Measurements from ENCODE around the gene FRMD1.

GRCh38 chr6:168035098-168035660, 43.8 kb downstream of the FRMD1 start:
- TF ChIP-seq POLR2A (IDR thresholded peaks at IDR 0.05; ENCODE audit: low read length): no peak
- no peak for TF ChIP-seq GATA1 (IDR thresholded peaks at IDR 0.05; ENCODE audit: low read depth, low read length)
